Stomach (tissue), 9 donors: ENCODE results near the gene SH2D3A. TPM values are rescaled to one million over a fixed set of nuclear protein-coding genes. Genes with fewer than 3 reads are reported as not detected.

Experiments used
- DNase-seq, 2 donors: peaks; one replicate each; pipeline versions ENCODE4 v3.0.0 to v3.0.0-alpha.2; 2013 to 2019
- H3K27ac ChIP-seq, 5 donors: fragments of 200-600 bp in 4 of 5; sonication (generic) in 4 of 5; one replicate each; pipeline ENCODE4 v1.5.1; 2013 to 2019; ENCODE audit warnings: mild to moderate bottlenecking in 1 of 5, moderate library complexity in 1 of 5
- H3K27me3 ChIP-seq, 3 donors: fragments of 200-600 bp; sonication (generic); one replicate each; pipeline ENCODE4 v1.5.1; 2017 to 2019; ENCODE audit warnings: mixed run types in 1 of 3
- H3K36me3 ChIP-seq, 4 donors: fragments of 200-600 bp; sonication (generic); 1 replicate in 3 of 4; 2 replicates in 1 of 4; pipeline ENCODE4 v1.5.1; 2016 to 2019
- H3K4me1 ChIP-seq, 4 donors: fragments of 200-600 bp; sonication (generic); one replicate each; pipeline ENCODE4 v1.5.1; 2016 to 2019
- H3K4me3 ChIP-seq, 4 donors: fragments of 200-600 bp; sonication (generic) in 3 of 4; one replicate each; pipeline ENCODE4 v1.5.1; 2016 to 2019; ENCODE audit warnings: mild to moderate bottlenecking in 1 of 4
- H3K9me3 ChIP-seq, 4 donors: fragments of 200-600 bp; sonication (generic); one replicate each; pipeline ENCODE4 v1.5.1; 2016 to 2019
- CTCF ChIP-seq, 7 experiments: fragments of 450-650 bp in 4 of 7; fragments of 200-600 bp in 3 of 7; sonication (generic) in 3 of 7; IDR thresholded peaks; one replicate each; pipeline ENCODE4 v1.5.1; 2016 to 2019; ENCODE audit warnings: antibody characterized with exemption in 7 of 7, control low read depth in 2 of 7, mild to moderate bottlenecking in 1 of 7
- EP300 ChIP-seq: sonication (generic); formaldehyde crosslinking; IDR thresholded peaks from one replicate; pipeline ENCODE4 v1.6.1; 2017; ENCODE audit warnings: antibody characterized with exemption
- POLR2A ChIP-seq, 4 donors: fragments of 450-650 bp; IDR thresholded peaks; one replicate each; pipeline ENCODE4 v1.6.1; 2016; ENCODE audit warnings: antibody characterized with exemption in 4 of 4, control low read depth in 2 of 4, mild to moderate bottlenecking in 1 of 4, moderate library complexity in 1 of 4
- POLR2AphosphoS5 ChIP-seq, 3 donors: sonication (generic); formaldehyde crosslinking; IDR thresholded peaks; one replicate each; pipeline ENCODE4 v1.6.1; 2016; ENCODE audit warnings: antibody characterized with exemption in 3 of 3
- whole genome bisulfite sequencing, 5 donors: extraction: QIAGEN DNeasy Blood & Tissue Kit in 3 of 5; methylation state at CpG; one replicate each; pipeline versions ENCODE4 v1.1.5 to v1.1.7; 2013 to 2018; 5-methylcytosine and 5-hydroxymethylcytosine counted together
- intact Hi-C: fragments of 100-400 bp; cut with DNase I; formaldehyde crosslinking; loops from one replicate; pipeline ENCODE4 v1.15.1; 2023; ENCODE audit warnings: low total_unique reads
- polyA plus RNA-seq, 3 donors: library from polyadenylated mRNA; stranded (reverse); fragments of 200-250 nt; gene quantifications; one replicate each; pipeline ENCODE4 v1.2.3, GENCODE V29; 2013
- total RNA-seq, 5 donors: library from RNA; depleted of rRNA; stranded (reverse); fragments of >200 nt; gene quantifications; one replicate each; pipeline versions ENCODE4 v1.1.0 to v1.2.3, GENCODE V29; 2014 to 2016
- donor health status: healthy with polysubstance abuse.
- donor health status: Bipolar disorder and iron deficiency.
- donor health status: healthy.

The SH2D3A gene
- total and polyA plus RNA-seq, 8 donors: 8.8 to 71.3 (median 27.3) TPM

- TF ChIP-seq CTCF (IDR thresholded peaks at IDR 0.05) (no peak), POLR2AphosphoS5 (IDR thresholded peaks at IDR 0.05) (no peak), EP300 (no peak), POLR2A (IDR thresholded peaks at IDR 0.05) (no peak)
- 9 to 18% (median 15%) methylated on average over 21 to 24 of the region's 24 CpGs for WGBS, 5 donors
- intact Hi-C loops: loop anchor here (10.0 kb wide), 1 partner anchor 126 kb away; no protein-coding TSS in a partner anchor
- peaks cover 10 to 28% (median 20%) of the 10 kb centered on the region in 4 donors for H3K36me3 ChIP-seq
- H3K4me1 ChIP-seq: peaks cover 39 to 77% (median 66%) of the 10 kb centered on the region in 4 donors
- peak overlapping the region; percentile 89 to 98 (median 93) for H3K27ac ChIP-seq
- H3K27me3 ChIP-seq: no peaks in the 10 kb centered on the region
- H3K4me3 ChIP-seq: peak overlapping the region; percentile 71 to 87 (median 78)
- H3K9me3 ChIP-seq: no peaks in the 10 kb centered on the region
- DNase-seq: peak; percentile 32 to 73
These were observed 28.3 kb downstream of the SH2D3A start for GRCh38 chr19:6738787-6739389.

- intact Hi-C loops: loop anchor here (10.0 kb wide), 1 partner anchor 127 kb away; no protein-coding TSS in a partner anchor
- no peaks in the 10 kb centered on the region for H3K27me3 ChIP-seq
- H3K9me3 ChIP-seq: no peaks in the 10 kb centered on the region
- peaks cover 37 to 70% (median 59%) of the 10 kb centered on the region in 4 donors for H3K4me1 ChIP-seq
- H3K36me3 ChIP-seq: peaks cover 2 to 28% (median 20%) of the 10 kb centered on the region in 4 donors
- TF ChIP-seq POLR2AphosphoS5 (IDR thresholded peaks at IDR 0.05) (peak; percentile 44 to 87 (median 76)), CTCF (IDR thresholded peaks at IDR 0.05) (peak in 5 of 7 experiments; percentile 31 to 79 (median 63)), EP300 (no peak)
- peak overlapping the region; percentile 0 to 87 (median 76) for H3K4me3 ChIP-seq
- DNase-seq: peak; percentile 93 to 99
- peak overlapping the region; percentile 89 to 98 (median 93) for H3K27ac ChIP-seq
- 8 to 13% (median 9%) methylated on average over 13 of the region's 13 CpGs for WGBS, 5 donors
These were observed 29.1 kb downstream of the SH2D3A start for GRCh38 chr19:6737873-6738786.

- Histone ChIP-seq H3K27ac (peak within 1 kb of the TSS; percentile 93 to 99 (median 97)), H3K9me3 (no peaks in the 10 kb centered on the region), H3K27me3 (no peaks in the 10 kb centered on the region), H3K4me3 (peak within 1 kb of the TSS; percentile 78 to 91 (median 84)), H3K36me3 (peaks cover under 1 to 28% (median 20%) of the 10 kb centered on the region in 4 donors), H3K4me1 (peaks cover 37 to 62% (median 54%) of the 10 kb centered on the region in 4 donors)
- DNase-seq: peak; percentile 99 to 100
- peak in 1 of 3 donors; percentile 18 for TF ChIP-seq POLR2AphosphoS5 (IDR thresholded peaks at IDR 0.05)
- TF ChIP-seq EP300: no peak
- no peak for TF ChIP-seq CTCF (IDR thresholded peaks at IDR 0.05)
- intact Hi-C loops: loop anchor here (10.0 kb wide), 1 partner anchor 127 kb away; no protein-coding TSS in a partner anchor
- WGBS, 5 donors: 0 to 3% (median 0%) methylated on average over 16 to 55 of the region's 55 CpGs
These were observed 29.9 kb downstream of the SH2D3A start, which contains the start of gene GPR108 for GRCh38 chr19:6737284-6737872. TSS of gene GPR108 (minus strand) at chr19:6737580. CDS start at chr19:6737576, 4 bp downstream.

GRCh38 chr19:6736917-6737283, 30.3 kb downstream of the SH2D3A start:
- intact Hi-C loops: loop anchor here (10.0 kb wide), 1 partner anchor 128 kb away; no protein-coding TSS in a partner anchor
- DNase-seq: no peak
- TF ChIP-seq EP300 (no peak), POLR2AphosphoS5 (IDR thresholded peaks at IDR 0.05) (no peak), CTCF (IDR thresholded peaks at IDR 0.05) (no peak), POLR2A (IDR thresholded peaks at IDR 0.05) (no peak)
- Histone ChIP-seq H3K27me3 (no peaks in the 10 kb centered on the region), H3K4me3 (peak overlapping the region; percentile 62 to 91 (median 82)), H3K27ac (peak overlapping the region; percentile 93 to 99 (median 97)), H3K36me3 (peaks cover 6 to 30% (median 25%) of the 10 kb centered on the region in 4 donors), H3K4me1 (peaks cover 35 to 58% (median 52%) of the 10 kb centered on the region in 4 donors), H3K9me3 (no peaks in the 10 kb centered on the region)
- 0 to 2% (median 1%) methylated on average over 11 to 16 of the region's 16 CpGs for WGBS, 5 donors
